HG03469 (cell line): Measurements from ENCODE around the gene DPAGT1.
"Not testable (repeated sequence)": the region's sequence is repeated elsewhere in the genome, so short reads cannot be mapped to it uniquely, and the experiment has no call there.

Experiments used
- ATAC-seq: cut with Tn5 transposase; IDR thresholded peaks from one replicate; pipeline ENCODE4 v1.9.1; 2021; ENCODE audit warnings: mild to moderate bottlenecking, moderate library complexity, moderate number of reproducible peaks; ENCODE audit not compliant: unreplicated experiment

Gene DPAGT1

GRCh38 chr11:119116235-119116594 is 14.6 kb upstream of the DPAGT1 start:
- ATAC-seq, result no peak

GRCh38 chr11:119115484-119116234 is 14.0 kb upstream of the DPAGT1 start:
- ATAC-seq, result no peak

GRCh38 chr11:119114351-119114750 is 12.7 kb upstream of the DPAGT1 start:
- no peak for ATAC-seq

GRCh38 chr11:119113716-119114115 is 12.1 kb upstream of the DPAGT1 start:
- no peak for ATAC-seq

- ATAC-seq, result no peak
These were observed 10.8 kb upstream of the DPAGT1 start for GRCh38 chr11:119112314-119113020.

GRCh38 chr11:119111361-119111925 is 9.8 kb upstream of the DPAGT1 start:
- no peak for ATAC-seq

GRCh38 chr11:119110439-119110838 is 8.8 kb upstream of the DPAGT1 start:
- ATAC-seq, result no peak

- ATAC-seq, result no peak
These were observed 8.2 kb upstream of the DPAGT1 start for GRCh38 chr11:119109843-119110242.

GRCh38 chr11:119108857-119109221 is 7.2 kb upstream of the DPAGT1 start:
- no peak for ATAC-seq

- no peak for ATAC-seq
These were observed 6.6 kb upstream of the DPAGT1 start for GRCh38 chr11:119108146-119108856.

- ATAC-seq, result peak; percentile 3
These were observed 6.0 kb upstream of the DPAGT1 start for GRCh38 chr11:119107538-119108145.

GRCh38 chr11:119106564-119107537 is 5.2 kb upstream of the DPAGT1 start, which contains the start of gene C2CD2L:
Gene C2CD2L (plus strand): TSS chr11:119107344. CDS start chr11:119107742, 398 bp downstream.
- ATAC-seq, result peak; percentile 47

- ATAC-seq, result no peak
These were observed 2.1 kb upstream of the DPAGT1 start for GRCh38 chr11:119103793-119104192.

- not testable (repeated sequence) for ATAC-seq
These were observed 1.6 kb upstream of the DPAGT1 start for GRCh38 chr11:119103161-119103664.

GRCh38 chr11:119100994-119101758 is 477 bp downstream of the DPAGT1 start:
- no peak for ATAC-seq

GRCh38 chr11:119100246-119100970 is 1.2 kb downstream of the DPAGT1 start:
- ATAC-seq, result no peak

- no peak for ATAC-seq
These were observed 1.9 kb downstream of the DPAGT1 start for GRCh38 chr11:119099711-119100110.
